IgD-negative memory B cell (primary cell): ENCODE results near the gene TFCP2L1. TPM values are rescaled to one million over a fixed set of nuclear protein-coding genes. Genes with fewer than 3 reads are reported as not detected.

Experiments used
- polyA plus RNA-seq: library from polyadenylated mRNA; unstranded; fragments of 300-500 nt; fragmentation: Illumina TruSeq; gene quantifications from one replicate; pipeline ENCODE4 v1.2.3, GENCODE V29; 2021

Gene TFCP2L1
- polyA plus RNA-seq, 1 donor from 2014 or later, result 0.25 TPM

Other genes with a start within 250 kb of the TFCP2L1 start
- gene RNU4ATAC, start 245.7 kb upstream of the TFCP2L1 start, polyA plus RNA-seq, result not detected